NCI-H446 (cell line): Measurements from ENCODE around the gene ASH1L.
"Not testable (repeated sequence)": the region's sequence is repeated elsewhere in the genome, so short reads cannot be mapped to it uniquely, and the experiment has no call there.

Experiments
- DNase-seq, 2 experiments: peaks; one replicate each; lab custom pipeline; 2025; lab: John Stamatoyannopoulos, UW

Gene ASH1L

GRCh38 chr1:155561779-155562580 is 623 bp downstream of the ASH1L start:
- not testable (repeated sequence) for DNase-seq

- DNase-seq: no peak
These were observed 6.7 kb downstream of the ASH1L start for GRCh38 chr1:155555915-155556314.

GRCh38 chr1:155553349-155553748 is 9.3 kb downstream of the ASH1L start:
- DNase-seq: no peak

GRCh38 chr1:155548706-155549105 is 13.9 kb downstream of the ASH1L start:
- no peak for DNase-seq

- DNase-seq: no peak
These were observed 22.4 kb downstream of the ASH1L start for GRCh38 chr1:155540000-155540874.

- DNase-seq: no peak
These were observed 25.4 kb downstream of the ASH1L start for GRCh38 chr1:155537193-155537592.

GRCh38 chr1:155531624-155532023 is 31.0 kb downstream of the ASH1L start:
- DNase-seq: no peak

- DNase-seq: no peak
These were observed 32.7 kb downstream of the ASH1L start for GRCh38 chr1:155529929-155530328.

GRCh38 chr1:155529109-155529508 is 33.5 kb downstream of the ASH1L start:
- no peak for DNase-seq

- DNase-seq: no peak
These were observed 34.9 kb downstream of the ASH1L start for GRCh38 chr1:155527677-155528076.

- no peak for DNase-seq
These were observed 36.2 kb downstream of the ASH1L start for GRCh38 chr1:155526356-155526755.

- no peak for DNase-seq
These were observed 40.5 kb downstream of the ASH1L start for GRCh38 chr1:155522069-155522468.

GRCh38 chr1:155518484-155518883 is 44.1 kb downstream of the ASH1L start:
- no peak for DNase-seq

- DNase-seq: no peak
These were observed 47.9 kb downstream of the ASH1L start for GRCh38 chr1:155514582-155515187.

GRCh38 chr1:155513300-155513916 is 49.2 kb downstream of the ASH1L start:
- DNase-seq: no peak

GRCh38 chr1:155511385-155511784 is 51.2 kb downstream of the ASH1L start:
- not testable (repeated sequence) for DNase-seq

GRCh38 chr1:155509064-155509463 is 53.5 kb downstream of the ASH1L start:
- no peak for DNase-seq

GRCh38 chr1:155507945-155508344 is 54.7 kb downstream of the ASH1L start:
- DNase-seq: no peak

GRCh38 chr1:155505963-155506362 is 56.6 kb downstream of the ASH1L start:
- DNase-seq: not testable (repeated sequence)

GRCh38 chr1:155504207-155504606 is 58.4 kb downstream of the ASH1L start:
- peak in 1 of 2 experiments; percentile 48 for DNase-seq

GRCh38 chr1:155499953-155500639 is 62.5 kb downstream of the ASH1L start:
- DNase-seq: peak; percentile 58 to 60

GRCh38 chr1:155499263-155499662 is 63.3 kb downstream of the ASH1L start:
- DNase-seq: no peak
